ENCODE measurements around the gene CYS1.

The CYS1 gene

DNA sequence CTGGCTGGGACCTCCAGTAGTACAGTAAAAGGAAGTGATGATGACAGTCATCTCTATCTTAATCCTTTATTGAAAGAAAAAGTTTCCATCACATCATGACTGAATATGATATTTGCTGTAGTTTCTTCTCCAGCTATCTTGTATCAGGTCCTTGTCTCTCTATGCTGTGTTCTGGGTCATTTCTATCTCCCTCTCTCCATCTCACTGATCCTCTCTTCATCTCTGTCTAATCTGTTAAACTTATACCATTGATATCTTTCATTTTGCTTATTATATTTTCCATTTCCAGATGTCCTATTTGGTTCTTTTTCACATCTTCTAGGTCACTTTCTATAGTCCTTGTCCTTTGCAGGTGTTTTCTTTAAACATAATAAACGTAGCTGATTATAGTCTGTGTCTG lies 12.3 kb downstream of the CYS1 start:
- H3K27me3 ChIP-seq (replicated peaks; ENCODE audit: control insufficient read depth, insufficient read depth, low read length), result peaks cover under 1% of the 10 kb centered on the region
- DNase-seq (ENCODE audit: low read depth), result no peak

DNA sequence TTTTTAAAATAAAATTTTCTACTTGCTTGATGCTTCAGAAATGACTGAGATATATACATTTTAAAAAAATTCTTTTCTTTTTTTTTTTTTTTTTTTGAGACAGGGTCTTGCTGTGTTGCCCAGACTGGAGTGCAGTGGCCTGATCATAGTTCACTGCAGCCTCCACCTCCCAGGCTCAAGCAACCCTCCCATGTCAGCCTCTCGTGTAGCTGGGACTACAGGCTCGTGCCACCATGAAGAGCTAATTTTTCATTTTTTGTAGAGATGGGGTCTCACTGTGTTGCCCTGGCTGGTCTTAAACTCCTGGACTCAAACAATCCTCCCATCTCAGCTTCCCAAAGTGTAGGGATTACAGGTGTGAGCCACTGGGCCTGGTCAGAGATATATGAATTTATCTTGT lies 12.9 kb downstream of the CYS1 start:
- Histone ChIP-seq H3K9ac (ENCODE audit: low read length) (no peak overlapping the region), H3K27me3 (replicated peaks; ENCODE audit: control insufficient read depth, insufficient read depth, low read length) (no peaks in the 10 kb centered on the region), H3K4me3 (ENCODE audit: low read length) (no peak overlapping the region), H3K36me3 (ENCODE audit: control insufficient read depth, insufficient read depth, low read length, severe bottlenecking) (no peaks in the 10 kb centered on the region), H3K9me3 (ENCODE audit: control insufficient read depth, low read length) (peaks cover 11% of the 10 kb centered on the region), H3K4me1 (ENCODE audit: control insufficient read depth, insufficient read depth, low read length) (no peaks in the 10 kb centered on the region)
- DNase-seq (ENCODE audit: low read depth), result no peak

More for the DNA sequence above, 12.3 kb downstream of the CYS1 start:
- Histone ChIP-seq H3K9ac (ENCODE audit: low read length) (no peak overlapping the region), H3K4me1 (ENCODE audit: control insufficient read depth, insufficient read depth, low read length) (no peaks in the 10 kb centered on the region), H3K4me3 (ENCODE audit: low read length) (no peak overlapping the region), H3K9me3 (ENCODE audit: control insufficient read depth, low read length) (peaks cover 11% of the 10 kb centered on the region), H3K36me3 (ENCODE audit: control insufficient read depth, insufficient read depth, low read length, severe bottlenecking) (no peaks in the 10 kb centered on the region)

DNA sequence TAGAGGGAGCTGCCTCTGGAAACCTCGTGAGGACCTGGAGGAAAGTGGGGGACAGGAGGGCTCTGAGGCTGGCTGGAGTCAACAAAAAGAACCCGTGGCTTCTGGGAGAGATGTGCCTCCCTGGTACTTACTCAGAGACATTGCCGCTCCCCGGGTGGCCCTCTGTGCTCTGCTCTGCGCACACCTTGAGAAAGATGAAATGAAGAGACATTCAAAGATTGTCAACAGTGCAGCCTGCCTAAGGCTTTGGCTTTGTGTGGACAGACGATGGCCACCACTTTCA lies 14.5 kb downstream of the CYS1 start:
- Histone ChIP-seq H3K36me3 (ENCODE audit: control insufficient read depth, insufficient read depth, low read length, severe bottlenecking) (no peaks in the 10 kb centered on the region), H3K4me3 (ENCODE audit: low read length) (no peak overlapping the region), H3K27me3 (replicated peaks; ENCODE audit: control insufficient read depth, insufficient read depth, low read length) (no peaks in the 10 kb centered on the region), H3K4me1 (ENCODE audit: control insufficient read depth, insufficient read depth, low read length) (no peaks in the 10 kb centered on the region), H3K9ac (ENCODE audit: low read length) (no peak overlapping the region), H3K9me3 (ENCODE audit: control insufficient read depth, low read length) (peaks cover 11% of the 10 kb centered on the region)
- no peak for DNase-seq (ENCODE audit: low read depth)

GRCh38 chr2:10064932-10065772 lies 15.1 kb downstream of the CYS1 start:
- Histone ChIP-seq H3K4me3 (ENCODE audit: low read length) (no peak overlapping the region), H3K9ac (ENCODE audit: low read length) (no peak overlapping the region), H3K36me3 (ENCODE audit: control insufficient read depth, insufficient read depth, low read length, severe bottlenecking) (no peaks in the 10 kb centered on the region), H3K27me3 (replicated peaks; ENCODE audit: control insufficient read depth, insufficient read depth, low read length) (no peaks in the 10 kb centered on the region), H3K4me1 (ENCODE audit: control insufficient read depth, insufficient read depth, low read length) (no peaks in the 10 kb centered on the region), H3K9me3 (ENCODE audit: control insufficient read depth, low read length) (peaks cover 11% of the 10 kb centered on the region)
- DNase-seq (ENCODE audit: low read depth), result no peak

GRCh38 chr2:10063566-10063965 lies 16.6 kb downstream of the CYS1 start:
- Histone ChIP-seq H3K36me3 (ENCODE audit: control insufficient read depth, insufficient read depth, low read length, severe bottlenecking) (no peaks in the 10 kb centered on the region), H3K4me1 (ENCODE audit: control insufficient read depth, insufficient read depth, low read length) (no peaks in the 10 kb centered on the region), H3K9me3 (ENCODE audit: control insufficient read depth, low read length) (peaks cover 11% of the 10 kb centered on the region), H3K27me3 (replicated peaks; ENCODE audit: control insufficient read depth, insufficient read depth, low read length) (peaks cover 4% of the 10 kb centered on the region), H3K4me3 (ENCODE audit: low read length) (no peak overlapping the region), H3K9ac (ENCODE audit: low read length) (no peak overlapping the region)
- DNase-seq (ENCODE audit: low read depth), result no peak

DNA sequence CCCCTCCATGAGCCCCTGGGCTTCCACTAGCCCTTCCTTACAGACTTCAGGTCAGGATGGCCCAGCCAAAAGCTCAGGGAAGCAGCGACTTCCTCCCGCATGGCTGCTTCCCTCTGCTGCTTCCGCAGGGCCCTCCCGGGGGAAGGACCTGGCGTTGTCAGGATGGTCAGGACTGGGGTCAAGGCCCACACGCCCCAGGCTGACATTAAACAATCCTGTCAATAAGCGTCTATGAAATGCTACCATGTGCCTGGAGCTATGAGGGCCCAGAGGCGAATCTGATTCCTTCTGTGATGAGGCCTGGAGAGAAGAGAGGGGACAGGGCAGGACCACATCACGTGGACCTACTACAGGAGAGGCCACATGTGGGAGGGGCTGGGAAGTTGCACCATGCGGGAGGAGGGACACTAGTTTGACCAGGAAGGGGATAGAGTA lies 17.3 kb downstream of the CYS1 start:
- Histone ChIP-seq H3K9me3 (ENCODE audit: control insufficient read depth, low read length) (peaks cover 6% of the 10 kb centered on the region), H3K36me3 (ENCODE audit: control insufficient read depth, insufficient read depth, low read length, severe bottlenecking) (no peaks in the 10 kb centered on the region), H3K27me3 (replicated peaks; ENCODE audit: control insufficient read depth, insufficient read depth, low read length) (peaks cover 4% of the 10 kb centered on the region), H3K4me3 (ENCODE audit: low read length) (no peak overlapping the region), H3K9ac (ENCODE audit: low read length) (no peak overlapping the region), H3K4me1 (ENCODE audit: control insufficient read depth, insufficient read depth, low read length) (no peaks in the 10 kb centered on the region)
- DNase-seq (ENCODE audit: low read depth), result no peak

DNA sequence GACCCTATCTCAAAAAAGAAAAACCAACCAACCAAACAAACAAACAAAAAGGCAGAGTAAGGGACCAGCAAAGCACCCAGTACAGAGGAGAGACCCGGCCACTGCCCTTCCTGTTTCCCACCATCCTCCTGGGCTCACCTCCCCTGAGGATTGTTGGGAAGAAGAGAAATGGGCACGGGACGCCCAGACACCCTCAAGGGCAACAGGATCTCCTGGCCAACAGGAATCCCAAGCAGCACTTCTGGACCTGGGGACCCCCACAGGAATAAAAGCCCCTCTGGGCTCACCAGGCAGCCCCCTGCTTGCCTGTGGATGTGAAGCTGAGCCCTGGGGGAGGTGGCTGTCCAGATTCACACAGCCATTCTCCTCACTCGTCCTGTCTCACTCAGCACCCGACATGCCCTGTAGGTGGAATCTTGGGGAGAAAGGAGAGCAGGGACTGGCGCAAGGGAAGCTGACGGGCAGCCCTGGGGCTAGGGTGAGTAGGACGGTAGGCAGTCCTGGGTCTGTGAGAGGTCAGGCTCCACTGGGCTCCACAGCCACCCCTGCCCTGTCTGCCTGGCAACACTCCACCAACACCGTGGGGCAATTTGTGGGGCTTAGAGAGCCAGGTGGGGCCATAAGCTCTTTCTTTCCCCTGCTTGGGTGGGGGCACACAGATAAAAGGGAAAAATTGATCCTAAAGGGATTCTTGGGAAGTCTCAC lies 18.8 kb downstream of the CYS1 start:
- peaks cover 5% of the 10 kb centered on the region for H3K4me1 ChIP-seq (ENCODE audit: control insufficient read depth, insufficient read depth, low read length)
- no peak overlapping the region for H3K4me3 ChIP-seq (ENCODE audit: low read length)
- H3K9me3 ChIP-seq (ENCODE audit: control insufficient read depth, low read length), result no peaks in the 10 kb centered on the region
- H3K9ac ChIP-seq (ENCODE audit: low read length), result no peak overlapping the region
- DNase-seq (ENCODE audit: low read depth), result no peak
- no peaks in the 10 kb centered on the region for H3K36me3 ChIP-seq (ENCODE audit: control insufficient read depth, insufficient read depth, low read length, severe bottlenecking)
- peaks cover 4% of the 10 kb centered on the region for H3K27me3 ChIP-seq (replicated peaks; ENCODE audit: control insufficient read depth, insufficient read depth, low read length)

GRCh38 chr2:10059552-10060335 lies 20.5 kb downstream of the CYS1 start:
- H3K4me1 ChIP-seq (ENCODE audit: control insufficient read depth, insufficient read depth, low read length), result peaks cover 5% of the 10 kb centered on the region
- no peak overlapping the region for H3K4me3 ChIP-seq (ENCODE audit: low read length)
- peaks cover 5% of the 10 kb centered on the region for H3K36me3 ChIP-seq (ENCODE audit: control insufficient read depth, insufficient read depth, low read length, severe bottlenecking)
- no peak for DNase-seq (ENCODE audit: low read depth)
- peaks cover 4% of the 10 kb centered on the region for H3K27me3 ChIP-seq (replicated peaks; ENCODE audit: control insufficient read depth, insufficient read depth, low read length)
- H3K9me3 ChIP-seq (ENCODE audit: control insufficient read depth, low read length), result no peaks in the 10 kb centered on the region
- no peak overlapping the region for H3K9ac ChIP-seq (ENCODE audit: low read length)

- DNase-seq (ENCODE audit: low read depth), result no peak
- Histone ChIP-seq H3K9me3 (ENCODE audit: control insufficient read depth, low read length) (no peaks in the 10 kb centered on the region), H3K27me3 (replicated peaks; ENCODE audit: control insufficient read depth, insufficient read depth, low read length) (peaks cover 4% of the 10 kb centered on the region), H3K36me3 (ENCODE audit: control insufficient read depth, insufficient read depth, low read length, severe bottlenecking) (peaks cover 12% of the 10 kb centered on the region), H3K4me3 (ENCODE audit: low read length) (no peak overlapping the region), H3K4me1 (ENCODE audit: control insufficient read depth, insufficient read depth, low read length) (peaks cover 5% of the 10 kb centered on the region), H3K9ac (ENCODE audit: low read length) (no peak overlapping the region)
These were observed 21.2 kb downstream of the CYS1 start for GRCh38 chr2:10059016-10059351.

GRCh38 chr2:10058251-10059015 lies 21.8 kb downstream of the CYS1 start:
- H3K36me3 ChIP-seq (ENCODE audit: control insufficient read depth, insufficient read depth, low read length, severe bottlenecking), result peaks cover 18% of the 10 kb centered on the region
- H3K9me3 ChIP-seq (ENCODE audit: control insufficient read depth, low read length), result no peaks in the 10 kb centered on the region
- H3K4me1 ChIP-seq (ENCODE audit: control insufficient read depth, insufficient read depth, low read length), result peaks cover 5% of the 10 kb centered on the region
- H3K9ac ChIP-seq (ENCODE audit: low read length), result no peak overlapping the region
- no peak for DNase-seq (ENCODE audit: low read depth)
- no peak overlapping the region for H3K4me3 ChIP-seq (ENCODE audit: low read length)
- H3K27me3 ChIP-seq (replicated peaks; ENCODE audit: control insufficient read depth, insufficient read depth, low read length), result peaks cover 4% of the 10 kb centered on the region

Data from adipocyte (in vitro differentiated cells).